ENCODE measurements around the gene DYRK1A.

- no peak for TF ChIP-seq CTCF (conservative IDR thresholded peaks at IDR 0.05; ENCODE audit: low read length)
- no peak for TF ChIP-seq EZH2phosphoT487 (IDR thresholded peaks at IDR 0.05; ENCODE audit: borderline replicate concordance, low read depth, low read length)
Measured at GRCh38 chr21:37408464-37409193, 42.1 kb downstream of the DYRK1A start.
